NOMO-1 treated with dmso at 0.1 percent for 144 hours (cell line): ENCODE results near the gene ZMIZ1.

Experiments used
- DNase-seq: peaks from one replicate; lab custom pipeline; 2025; ENCODE audit not compliant: unreplicated experiment; lab: John Stamatoyannopoulos, UW

The ZMIZ1 gene

GRCh38 chr10:79183468-79183865 is 114.7 kb downstream of the ZMIZ1 start:
- DNase-seq, result no peak

- DNase-seq, result no peak
Measured at GRCh38 chr10:79184145-79184625, 115.4 kb downstream of the ZMIZ1 start.

GRCh38 chr10:79184657-79185056 is 115.9 kb downstream of the ZMIZ1 start:
- no peak for DNase-seq

- no peak for DNase-seq
Measured at GRCh38 chr10:79185067-79185774, 116.5 kb downstream of the ZMIZ1 start.

- no peak for DNase-seq
Measured at GRCh38 chr10:79185796-79186374, 117.1 kb downstream of the ZMIZ1 start.

GRCh38 chr10:79186486-79187120 is 117.8 kb downstream of the ZMIZ1 start:
- DNase-seq, result no peak

GRCh38 chr10:79187121-79187940 is 118.6 kb downstream of the ZMIZ1 start:
- no peak for DNase-seq

- DNase-seq, result no peak
Measured at GRCh38 chr10:79188154-79188965, 119.6 kb downstream of the ZMIZ1 start.

- DNase-seq, result no peak
Measured at GRCh38 chr10:79189181-79189580, 120.4 kb downstream of the ZMIZ1 start.

- DNase-seq, result no peak
Measured at GRCh38 chr10:79189853-79190435, 121.2 kb downstream of the ZMIZ1 start.

- no peak for DNase-seq
Measured at GRCh38 chr10:79190740-79191261, 122.0 kb downstream of the ZMIZ1 start.

GRCh38 chr10:79191951-79192676 is 123.3 kb downstream of the ZMIZ1 start:
- DNase-seq, result no peak

GRCh38 chr10:79192677-79193003 is 123.9 kb downstream of the ZMIZ1 start:
- DNase-seq, result no peak

GRCh38 chr10:79193694-79194382 is 125.1 kb downstream of the ZMIZ1 start:
- no peak for DNase-seq

GRCh38 chr10:79195091-79195923 is 126.5 kb downstream of the ZMIZ1 start:
- DNase-seq, result peak; percentile 78

GRCh38 chr10:79196470-79197461 is 128.0 kb downstream of the ZMIZ1 start:
- DNase-seq, result peak; percentile 3

GRCh38 chr10:79197558-79197957 is 128.8 kb downstream of the ZMIZ1 start:
- DNase-seq, result no peak
